Stimulated activated naive CD8-positive, alpha-beta T cell treated with anti-CD3 and anti-CD28 coated beads, Interleukin-15, Interleukin-2, amounts not matched to agents 100 U/mL and 50 U/mL, for 24 hours (primary cell): ENCODE results near the gene PLEKHA1.

Experiments
- ATAC-seq: fragments of 150-1000 bp; cut with Tn5 transposase; one replicate; pipeline ENCODE4 v1.10.0; 2021
- DNase-seq: peaks from one replicate; pipeline ENCODE4 v3.0.0; 2021

PLEKHA1 gene

GRCh38 chr10:122422266-122422989 lies 47.9 kb downstream of the PLEKHA1 start:
- peak; percentile 12 for DNase-seq
- peak; percentile 73 for ATAC-seq

GRCh38 chr10:122424059-122424458 lies 49.6 kb downstream of the PLEKHA1 start:
- ATAC-seq (no peak), DNase-seq (no peak)

GRCh38 chr10:122426829-122427228 lies 52.3 kb downstream of the PLEKHA1 start:
- DNase-seq (no peak), ATAC-seq (no peak)

GRCh38 chr10:122427280-122427679 lies 52.8 kb downstream of the PLEKHA1 start:
- DNase-seq (no peak), ATAC-seq (no peak)

- DNase-seq (no peak), ATAC-seq (no peak)
Measured at GRCh38 chr10:122435212-122435827, 60.8 kb downstream of the PLEKHA1 start.

GRCh38 chr10:122441961-122442360 lies 67.5 kb downstream of the PLEKHA1 start:
- ATAC-seq = no peak
- no peak for DNase-seq

- DNase-seq (no peak), ATAC-seq (no peak)
Measured at GRCh38 chr10:122445469-122445868, 71.0 kb downstream of the PLEKHA1 start.

- ATAC-seq (no peak), DNase-seq (no peak)
Measured at GRCh38 chr10:122445904-122446303, 71.4 kb downstream of the PLEKHA1 start.

GRCh38 chr10:122446668-122447423 lies 72.3 kb downstream of the PLEKHA1 start:
- ATAC-seq = no peak
- DNase-seq = no peak

- ATAC-seq = no peak
Measured at GRCh38 chr10:122448600-122448999, 74.1 kb downstream of the PLEKHA1 start.

GRCh38 chr10:122449153-122449552 lies 74.6 kb downstream of the PLEKHA1 start:
- DNase-seq = no peak
- no peak for ATAC-seq

More at GRCh38 chr10:122448600-122448999, 74.1 kb downstream of the PLEKHA1 start:
- no peak for DNase-seq

- DNase-seq (no peak), ATAC-seq (no peak)
Measured at GRCh38 chr10:122450353-122450990, 76.0 kb downstream of the PLEKHA1 start.

- ATAC-seq (no peak), DNase-seq (no peak)
Measured at GRCh38 chr10:122454071-122454470, 79.6 kb downstream of the PLEKHA1 start.

GRCh38 chr10:122454603-122455080 lies 80.1 kb downstream of the PLEKHA1 start, which contains the start of gene ARMS2:
Gene ARMS2 (plus strand): TSS chr10:122454653. CDS start chr10:122454728, 75 bp downstream.
- DNase-seq (no peak), ATAC-seq (no peak)

- ATAC-seq = no peak
- no peak for DNase-seq
Measured at GRCh38 chr10:122455376-122456079, 81.0 kb downstream of the PLEKHA1 start.

GRCh38 chr10:122457934-122458333 lies 83.4 kb downstream of the PLEKHA1 start:
- no peak for DNase-seq
- no peak for ATAC-seq

- no peak for DNase-seq
- ATAC-seq = no peak
Measured at GRCh38 chr10:122458693-122459092, 84.2 kb downstream of the PLEKHA1 start.

- no peak for DNase-seq
- ATAC-seq = no peak
Measured at GRCh38 chr10:122459561-122460273, 85.2 kb downstream of the PLEKHA1 start.

- no peak for DNase-seq
- ATAC-seq = no peak
Measured at GRCh38 chr10:122460891-122461293, 86.4 kb downstream of the PLEKHA1 start.

GRCh38 chr10:122461367-122461728 lies 86.8 kb downstream of the PLEKHA1 start, which contains the start of gene HTRA1:
Gene HTRA1 (plus strand): TSS chr10:122461553. CDS start chr10:122461653, 100 bp downstream.
- DNase-seq (peak; percentile 20), ATAC-seq (no peak)
